Trophoblast cell (in vitro differentiated cells and primary cell): ENCODE measurements around the gene IFITM10.

Experiments
- DNase-seq, 2 donors: peaks; one replicate each; pipeline ENCODE4 v3.0.0-alpha.2; 2016
- H2AFZ ChIP-seq: 2 replicates; pipeline ENCODE4 v1.6.1; 2013; ENCODE audit warnings: low read length, moderate library complexity, mild to moderate bottlenecking; ENCODE audit not compliant: insufficient read depth, poor library complexity
- H2AK5ac ChIP-seq: 2 replicates; pipeline ENCODE4 v1.6.1; 2013; ENCODE audit warnings: mild to moderate bottlenecking, low read length
- H2BK120ac ChIP-seq: 2 replicates; pipeline ENCODE4 v1.6.1; 2013; ENCODE audit warnings: low read length, mild to moderate bottlenecking, moderate library complexity; ENCODE audit not compliant: insufficient read depth, poor library complexity
- H2BK12ac ChIP-seq: 2 replicates; pipeline ENCODE4 v1.6.1; 2013; ENCODE audit warnings: mild to moderate bottlenecking, low read length, moderate library complexity
- H2BK5ac ChIP-seq: 2 replicates; pipeline ENCODE4 v1.6.1; 2013; ENCODE audit warnings: low read length, low read depth, moderate library complexity, mild to moderate bottlenecking; ENCODE audit not compliant: poor library complexity
- H3K14ac ChIP-seq: 2 replicates; pipeline ENCODE4 v1.6.1; 2013; ENCODE audit warnings: mild to moderate bottlenecking, low read length
- H3K18ac ChIP-seq: 2 replicates; pipeline ENCODE4 v1.6.1; 2013; ENCODE audit warnings: mild to moderate bottlenecking, low read length
- H3K23ac ChIP-seq: 2 replicates; pipeline ENCODE4 v1.6.1; 2013; ENCODE audit warnings: low read length
- H3K27ac ChIP-seq: 2 replicates; pipeline ENCODE4 v1.5.1; 2013; ENCODE audit warnings: low read depth, mild to moderate bottlenecking, inconsistent platforms, low read length, moderate library complexity
- H3K27me3 ChIP-seq: 2 replicates; pipeline ENCODE4 v1.6.1; 2013; ENCODE audit warnings: inconsistent platforms, mild to moderate bottlenecking, low read length, moderate library complexity; ENCODE audit not compliant: insufficient read depth
- H3K36me3 ChIP-seq, 2 experiments: 1 replicate in 1 of 2; 2 replicates in 1 of 2; pipeline ENCODE4 v1.6.1; 2013; ENCODE audit warnings: low read length in 2 of 2, mild to moderate bottlenecking in 2 of 2, moderate library complexity in 1 of 2; ENCODE audit not compliant: insufficient read depth in 2 of 2, control insufficient read depth in 1 of 2
- H3K4ac ChIP-seq: 2 replicates; pipeline ENCODE4 v1.6.1; 2013; ENCODE audit warnings: low read depth, mild to moderate bottlenecking, low read length, moderate library complexity
- H3K4me1 ChIP-seq, 2 experiments: 1 replicate in 1 of 2; 2 replicates in 1 of 2; pipeline ENCODE4 v1.6.1; 2013; ENCODE audit warnings: low read length in 2 of 2, mild to moderate bottlenecking in 2 of 2, moderate library complexity in 1 of 2; ENCODE audit not compliant: insufficient read depth in 2 of 2, control insufficient read depth in 1 of 2
- H3K4me2 ChIP-seq: 2 replicates; pipeline ENCODE4 v1.6.1; 2013; ENCODE audit warnings: inconsistent platforms, mild to moderate bottlenecking, low read length, moderate library complexity
- H3K4me3 ChIP-seq: 2 replicates; pipeline ENCODE4 v1.5.1; 2013; ENCODE audit warnings: mild to moderate bottlenecking, low read depth, low read length, inconsistent platforms
- H3K79me1 ChIP-seq: one replicate; pipeline ENCODE4 v1.6.1; 2013; ENCODE audit warnings: low read length
- H3K79me2 ChIP-seq: 2 replicates; pipeline ENCODE4 v1.6.1; 2013; ENCODE audit warnings: low read length, mild to moderate bottlenecking; ENCODE audit not compliant: control insufficient read depth, insufficient read depth, poor library complexity
- H3K9ac ChIP-seq: 2 replicates; pipeline ENCODE4 v1.6.1; 2013; ENCODE audit warnings: mild to moderate bottlenecking, low read length
- H3K9me3 ChIP-seq: 2 replicates; pipeline ENCODE4 v1.6.1; 2013; ENCODE audit warnings: low read depth, mild to moderate bottlenecking, control low read depth, inconsistent platforms, low read length; ENCODE audit not compliant: insufficient read depth
- H4K12ac ChIP-seq: 2 replicates; pipeline ENCODE4 v1.6.1; 2013; ENCODE audit warnings: low read depth, mild to moderate bottlenecking, low read length, moderate library complexity
- H4K8ac ChIP-seq: 2 replicates; pipeline ENCODE4 v1.6.1; 2013; ENCODE audit warnings: low read depth, mild to moderate bottlenecking, low read length, moderate library complexity
- H4K91ac ChIP-seq: one replicate; pipeline ENCODE4 v1.6.1; 2013; ENCODE audit warnings: low read depth, mild to moderate bottlenecking, low read length, moderate library complexity
- WGBS: extraction: QIAGEN DNeasy Blood & Tissue Kit; methylation state at CpG from one replicate; pipeline ENCODE4 v1.1.7; 2013; ENCODE audit warnings: missing lambda C conversion rate; ENCODE audit not compliant: insufficient read length, insufficient coverage; ENCODE audit errors: extremely low coverage; 5-methylcytosine and 5-hydroxymethylcytosine counted together

IFITM10 gene

DNA sequence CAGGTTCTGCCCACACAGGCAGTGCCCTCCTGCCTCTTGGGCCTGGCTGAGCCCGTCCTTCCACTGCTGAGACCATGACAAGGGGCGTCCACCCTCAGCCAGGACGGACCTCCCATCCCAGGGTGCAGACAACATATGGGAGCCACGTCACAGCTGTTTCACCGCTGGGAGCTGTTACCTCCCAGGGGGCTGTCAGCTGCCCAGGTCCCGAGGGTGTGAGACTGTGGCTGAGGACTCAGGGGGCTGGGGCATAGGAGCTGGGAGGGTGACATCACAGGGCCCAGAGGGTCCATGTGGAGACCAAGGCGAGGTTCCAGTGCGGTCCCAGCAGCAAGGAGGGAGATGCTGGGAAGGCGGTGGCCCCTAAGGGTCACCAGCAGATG is 31.2 kb upstream of the IFITM10 start:
- no peak overlapping the region for H3K18ac ChIP-seq
- no peaks in the 10 kb centered on the region for H3K79me2 ChIP-seq
- no peak overlapping the region for H4K91ac ChIP-seq
- no peak for DNase-seq
- no peak overlapping the region for H3K23ac ChIP-seq
- WGBS = no CpG with 5 or more reads among the region's 9 CpGs
- no peaks in the 10 kb centered on the region for H3K4me1 ChIP-seq
- no peaks in the 10 kb centered on the region for H3K79me1 ChIP-seq
- H2AFZ ChIP-seq = no peak overlapping the region
- H4K12ac ChIP-seq = no peak overlapping the region
- H3K36me3 ChIP-seq = no peaks in the 10 kb centered on the region
- no peak overlapping the region for H3K4me2 ChIP-seq
- no peak overlapping the region for H3K27ac ChIP-seq
- H3K4me3 ChIP-seq = no peak overlapping the region
- H2BK5ac ChIP-seq = no peak overlapping the region
- H2BK120ac ChIP-seq = no peak overlapping the region
- no peak overlapping the region for H2AK5ac ChIP-seq
- H3K9me3 ChIP-seq = peaks cover 8% of the 10 kb centered on the region
- H3K27me3 ChIP-seq = no peaks in the 10 kb centered on the region
- no peak overlapping the region for H2BK12ac ChIP-seq
- no peak overlapping the region for H4K8ac ChIP-seq
- H3K4ac ChIP-seq = no peak overlapping the region
- H3K9ac ChIP-seq = no peak overlapping the region
- no peak overlapping the region for H3K14ac ChIP-seq

DNA sequence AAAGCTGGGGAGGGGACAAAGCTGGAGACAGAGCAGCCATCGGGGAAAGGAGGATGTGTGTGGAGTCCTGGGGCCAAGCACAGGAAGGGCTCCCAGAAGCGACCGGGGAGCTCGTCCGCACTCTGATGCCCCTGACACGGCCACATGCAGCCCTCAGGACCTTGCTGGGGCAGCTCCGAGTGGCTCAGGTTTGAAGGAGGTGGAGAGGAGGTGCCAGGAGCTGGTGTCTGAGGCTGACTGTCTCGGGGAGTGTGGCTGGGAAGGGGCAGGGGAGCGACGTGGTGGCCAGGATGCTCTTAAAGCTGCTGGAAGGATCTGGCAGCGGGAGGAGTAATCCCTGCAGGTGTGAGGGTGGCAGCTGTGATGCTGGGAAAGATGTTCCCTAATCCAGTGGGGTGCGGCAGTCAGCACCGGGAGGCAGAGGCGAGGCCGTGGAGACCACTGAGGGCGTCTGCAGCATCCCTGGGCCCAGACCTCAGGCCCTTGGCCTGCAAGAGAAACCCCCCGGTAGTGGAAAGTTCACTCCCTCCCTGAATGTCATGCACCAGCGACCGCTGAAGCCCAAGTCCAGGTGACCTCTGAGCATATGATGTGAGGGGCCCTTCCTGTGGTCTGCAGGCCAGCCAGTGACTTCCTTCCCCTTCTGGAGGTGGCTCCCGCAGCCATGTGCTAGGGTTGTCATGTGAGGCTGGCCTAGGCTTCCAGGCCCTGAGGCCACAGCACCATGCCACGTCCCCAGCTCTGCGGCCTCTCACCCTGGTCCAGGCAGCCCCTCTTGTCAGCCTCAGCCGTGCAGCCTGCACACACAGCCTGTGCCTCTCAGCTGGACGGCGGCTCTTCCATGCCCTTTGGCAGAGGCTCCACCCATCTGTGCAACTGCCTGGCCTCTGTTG is 30.6 kb upstream of the IFITM10 start:
- WGBS = no CpG with 5 or more reads among the region's 25 CpGs
- DNase-seq = peak in 1 of 2 donors; percentile 20

GRCh38 chr11:1779806-1780699 is 29.7 kb upstream of the IFITM10 start:
- H2BK12ac ChIP-seq = no peak overlapping the region
- H3K4me2 ChIP-seq = no peak overlapping the region
- DNase-seq = no peak
- no peak overlapping the region for H2BK120ac ChIP-seq
- no peak overlapping the region for H3K27ac ChIP-seq
- no peak overlapping the region for H3K18ac ChIP-seq
- H2AFZ ChIP-seq = no peak overlapping the region
- H3K9me3 ChIP-seq = peaks cover 10% of the 10 kb centered on the region
- no peak overlapping the region for H3K23ac ChIP-seq
- no peak overlapping the region for H4K8ac ChIP-seq
- H3K4me3 ChIP-seq = no peak overlapping the region
- no peaks in the 10 kb centered on the region for H3K27me3 ChIP-seq
- H3K9ac ChIP-seq = no peak overlapping the region
- H3K14ac ChIP-seq = no peak overlapping the region
- H3K79me2 ChIP-seq = no peaks in the 10 kb centered on the region
- H4K91ac ChIP-seq = no peak overlapping the region
- no peaks in the 10 kb centered on the region for H3K36me3 ChIP-seq
- H3K4me1 ChIP-seq = no peaks in the 10 kb centered on the region
- no CpG with 5 or more reads among the region's 34 CpGs for WGBS
- no peak overlapping the region for H2BK5ac ChIP-seq
- H3K79me1 ChIP-seq = no peaks in the 10 kb centered on the region
- H2AK5ac ChIP-seq = no peak overlapping the region
- H4K12ac ChIP-seq = no peak overlapping the region
- H3K4ac ChIP-seq = no peak overlapping the region

More for the DNA sequence above, 30.6 kb upstream of the IFITM10 start:
- H4K91ac ChIP-seq = no peak overlapping the region
- H3K23ac ChIP-seq = no peak overlapping the region
- peaks cover 10% of the 10 kb centered on the region for H3K9me3 ChIP-seq
- no peaks in the 10 kb centered on the region for H3K79me2 ChIP-seq
- H3K27ac ChIP-seq = no peak overlapping the region
- H3K36me3 ChIP-seq = no peaks in the 10 kb centered on the region
- no peak overlapping the region for H2BK5ac ChIP-seq
- no peaks in the 10 kb centered on the region for H3K79me1 ChIP-seq
- H2BK12ac ChIP-seq = no peak overlapping the region
- H4K8ac ChIP-seq = no peak overlapping the region
- no peak overlapping the region for H3K9ac ChIP-seq
- no peak overlapping the region for H4K12ac ChIP-seq
- H3K18ac ChIP-seq = no peak overlapping the region
- no peak overlapping the region for H2AK5ac ChIP-seq
- H2BK120ac ChIP-seq = no peak overlapping the region
- H3K4me3 ChIP-seq = no peak overlapping the region
- no peak overlapping the region for H3K4me2 ChIP-seq
- H2AFZ ChIP-seq = no peak overlapping the region
- H3K14ac ChIP-seq = no peak overlapping the region
- no peaks in the 10 kb centered on the region for H3K27me3 ChIP-seq
- no peak overlapping the region for H3K4ac ChIP-seq
- no peaks in the 10 kb centered on the region for H3K4me1 ChIP-seq

DNA sequence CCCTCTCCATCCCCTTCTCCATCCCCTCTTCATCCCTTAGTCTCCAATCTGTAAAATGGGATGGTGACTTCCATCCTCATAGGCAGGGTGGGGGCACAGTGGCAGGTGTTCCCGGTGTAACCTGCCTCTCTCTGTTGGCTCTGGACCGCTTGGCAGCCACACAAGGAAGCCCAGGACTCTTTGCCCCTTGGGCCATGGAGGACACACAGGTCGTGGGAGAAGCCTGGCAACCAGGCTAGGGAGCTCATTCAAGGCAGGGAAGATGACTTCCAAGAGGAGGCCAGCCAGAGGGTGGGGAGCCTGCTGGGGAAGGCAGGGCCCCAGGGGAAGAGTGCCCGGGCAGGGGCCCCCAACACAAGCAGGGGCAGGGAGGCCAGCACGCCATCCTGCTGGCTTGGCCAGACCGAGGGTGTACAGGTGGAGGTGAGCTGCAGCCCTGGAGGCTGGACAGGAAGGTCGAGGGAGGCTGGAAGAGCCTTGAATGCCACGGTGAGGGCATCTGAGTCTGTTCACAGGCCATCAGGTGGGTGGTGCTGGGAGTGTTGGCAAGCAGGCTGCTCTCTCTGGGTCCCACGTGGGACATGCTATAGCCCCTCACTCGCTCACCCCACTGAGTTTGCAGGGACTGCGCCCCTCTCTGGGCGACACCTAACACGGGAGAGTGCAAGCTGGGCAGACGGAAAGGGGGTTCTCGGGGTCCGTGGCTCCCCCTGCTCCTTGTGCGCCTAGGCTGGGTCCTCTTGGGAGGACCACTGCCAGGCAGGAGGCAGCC is 28.8 kb upstream of the IFITM10 start:
- Histone ChIP-seq H2BK5ac (no peak overlapping the region), H3K23ac (no peak overlapping the region), H4K12ac (no peak overlapping the region), H3K27ac (no peak overlapping the region), H4K91ac (no peak overlapping the region), H2AFZ (no peak overlapping the region), H2BK12ac (no peak overlapping the region), H3K4ac (no peak overlapping the region), H3K27me3 (no peaks in the 10 kb centered on the region), H3K9me3 (peaks cover 13% of the 10 kb centered on the region), H3K79me1 (no peaks in the 10 kb centered on the region), H2BK120ac (no peak overlapping the region), H3K4me2 (no peak overlapping the region), H3K36me3 (no peaks in the 10 kb centered on the region), H3K79me2 (no peaks in the 10 kb centered on the region), H3K4me1 (no peaks in the 10 kb centered on the region), H3K4me3 (no peak overlapping the region), H2AK5ac (no peak overlapping the region), H3K18ac (no peak overlapping the region), H3K9ac (no peak overlapping the region), H4K8ac (no peak overlapping the region), H3K14ac (no peak overlapping the region)
- no peak for DNase-seq
- WGBS = no CpG with 5 or more reads among the region's 17 CpGs
